ENCODE results near the gene CNST. TPM values are rescaled to one million over a fixed set of nuclear protein-coding genes. Genes with fewer than 3 reads are reported as not detected.

Gene CNST
- total RNA-seq, 1 experiment from 2014 or later = 19.8 TPM

GRCh38 chr1:246533371-246533905 lies 32.8 kb upstream of the CNST start:
- no CpG with 5 or more reads among the region's 2 CpGs for WGBS (ENCODE audit: extremely low coverage, insufficient read length, low lambda C conversion rate)
- no peak overlapping the region for H4K8ac ChIP-seq (replicated peaks; ENCODE audit: insufficient read length, low read depth, low read length)
- H3K23me2 ChIP-seq (ENCODE audit: insufficient read length, low read depth, low read length, poor library complexity, severe bottlenecking) = no peaks in the 10 kb centered on the region
- no peak overlapping the region for H3T11ph ChIP-seq (ENCODE audit: low read length)
- no peaks in the 10 kb centered on the region for H4K20me1 ChIP-seq (ENCODE audit: control insufficient read depth, insufficient read depth, insufficient read length)
- no peak overlapping the region for H3K4me2 ChIP-seq (ENCODE audit: insufficient read depth, insufficient read length, low read length)
- H3K27me3 ChIP-seq (ENCODE audit: insufficient read depth, low read length) = no peaks in the 10 kb centered on the region
- no peak for TF ChIP-seq CTCF (conservative IDR thresholded peaks at IDR 0.05)
- H2AK5ac ChIP-seq (ENCODE audit: insufficient read length, low read length) = no peak overlapping the region
- no peak overlapping the region for H3K56ac ChIP-seq (ENCODE audit: insufficient read length, low read depth, low read length)
- H3K4me1 Mint-ChIP-seq = peaks cover 5 to 6% of the 10 kb centered on the region in 2 experiments
- no peak for DNase-seq
- H3K27me3 Mint-ChIP-seq (ENCODE audit: low read depth) = peaks cover 5% of the 10 kb centered on the region; the same call in 1 of the 2 replicates
- no peak overlapping the region for H2AFZ ChIP-seq (ENCODE audit: low read length)
- H2BK5ac ChIP-seq (ENCODE audit: insufficient read length, low read length) = no peak overlapping the region
- no peaks in the 10 kb centered on the region for H3K79me2 ChIP-seq (ENCODE audit: insufficient read depth, low read length)
- no peak overlapping the region for H2BK12ac ChIP-seq (ENCODE audit: insufficient read length, low read depth, low read length)
- H3K79me1 ChIP-seq (ENCODE audit: insufficient read depth, low read depth, low read length, poor library complexity, severe bottlenecking) = no peaks in the 10 kb centered on the region
- no peak overlapping the region for H2BK15ac ChIP-seq (ENCODE audit: low read depth, low read length)
- H4K5ac ChIP-seq (ENCODE audit: insufficient read length, low read depth, low read length) = no peak overlapping the region
- H3K27ac ChIP-seq (ENCODE audit: insufficient read length, low read depth, low read length) = no peak overlapping the region
- H3K27ac Mint-ChIP-seq = no peak overlapping the region
- H3K9me3 ChIP-seq (ENCODE audit: control insufficient read depth, low read depth, low read length) = peaks cover 8% of the 10 kb centered on the region
- no peaks in the 10 kb centered on the region for H3K4me1 ChIP-seq (ENCODE audit: insufficient read depth, low read length)
- H3K14ac ChIP-seq (ENCODE audit: insufficient read depth, low read length) = no peak overlapping the region
- no peak overlapping the region for H3K4ac ChIP-seq (ENCODE audit: low read depth, low read length)
- H2BK20ac ChIP-seq (ENCODE audit: low read depth, low read length, poor library complexity, severe bottlenecking) = no peak overlapping the region
- H3K9ac ChIP-seq (ENCODE audit: extremely low read depth, insufficient read length, low read length) = no peak overlapping the region
- H3K18ac ChIP-seq (ENCODE audit: insufficient read length, low read depth, low read length) = no peak overlapping the region
- no peak overlapping the region for H3K23ac ChIP-seq (ENCODE audit: insufficient read length, low read depth, low read length)
- peaks cover 4 to 8% (median 5%) of the 10 kb centered on the region in 3 experiments; a peak in 6 of 7 replicates for H3K36me3 Mint-ChIP-seq (ENCODE audit: insufficient read depth in 1 of 3, low read depth in 3 of 3)
- peaks cover 21 to 28% of the 10 kb centered on the region in 2 experiments for H3K9me3 Mint-ChIP-seq
- no peak overlapping the region for H2BK120ac ChIP-seq (ENCODE audit: low read depth, low read length, poor library complexity, severe bottlenecking)
- H3K4me3 Mint-ChIP-seq = no peak overlapping the region
- H4K91ac ChIP-seq (ENCODE audit: insufficient read length, low read depth, low read length) = no peak overlapping the region
